ENCODE measurements around the gene TRPC4.

GRCh38 chr13:37636701-37637100 lies 232.9 kb downstream of the TRPC4 start:
- TF ChIP-seq CREB5 (CRISPR knock-in tag; IDR thresholded peaks at IDR 0.05; ENCODE audit: low read depth) (no peak), ZNF565 (CRISPR knock-in tag; conservative IDR thresholded peaks at IDR 0.05; ENCODE audit: low read depth) (no peak), ZFP3 (CRISPR knock-in tag; IDR thresholded peaks at IDR 0.05) (no peak)

All from SK-N-SH treated with all-trans-retinoic acid at 6 μM for 48 hours (cell line).